OCI-LY7 (cell line): ENCODE data around the gene ANO2. TPM values are rescaled to one million over a fixed set of nuclear protein-coding genes. Genes with fewer than 3 reads are reported as not detected.

Experiments
- BruUV-seq: library from RNA; stranded (reverse); fragments of 400-500 nt; replicated peaks from 2 replicates; lab custom pipeline; 2021; lab: Mats Ljungman, UMichigan
- CTCF ChIA-PET: fragments of 300-600 bp; sonication (Branson Sonifier 250); formaldehyde crosslinking; loops from one replicate; lab custom pipeline; 2022; ENCODE audit warnings: antibody characterized with exemption; ENCODE audit not compliant: unreplicated experiment; lab: Charles Lee
- POLR2A ChIA-PET: fragments of 300-600 bp; sonication (Branson Sonifier 250); formaldehyde crosslinking; loops from one replicate; lab custom pipeline; 2022; ENCODE audit warnings: antibody characterized with exemption; lab: Charles Lee
- DNase-seq: peaks from one replicate; pipeline ENCODE4 v3.0.0-alpha.2; 2015; ENCODE audit warnings: low spot score
- H2AFZ ChIP-seq: fragments of 200-600 bp; sonication (generic), shearing (Covaris generic); 2 replicates; pipeline ENCODE4 v1.6.1; 2014; ENCODE audit warnings: mild to moderate bottlenecking, antibody characterized with exemption, low read length, moderate library complexity
- H3K27ac ChIP-seq: fragments of 200-600 bp; sonication (generic); 2 replicates; pipeline ENCODE4 v1.5.1; 2014; ENCODE audit warnings: mixed run types, low read depth, mild to moderate bottlenecking, moderate library complexity, low read length, inconsistent platforms; ENCODE audit not compliant: poor library complexity, severe bottlenecking
- H3K36me3 ChIP-seq: fragments of 200-600 bp; sonication (generic); 2 replicates; pipeline ENCODE4 v1.6.1; 2014; ENCODE audit warnings: mild to moderate bottlenecking, antibody characterized with exemption, low read length, moderate library complexity, mixed read lengths; ENCODE audit not compliant: insufficient read depth
- H3K4me1 ChIP-seq: fragments of 200-600 bp; sonication (generic); 2 replicates; pipeline ENCODE4 v1.5.1; 2014; ENCODE audit warnings: mild to moderate bottlenecking, low read length; ENCODE audit not compliant: insufficient read depth, poor library complexity, severe bottlenecking
- H3K4me2 ChIP-seq: fragments of 200-600 bp; sonication (generic); 2 replicates; pipeline ENCODE4 v1.6.1; 2014; ENCODE audit warnings: mild to moderate bottlenecking, low read length
- H3K4me3 ChIP-seq: fragments of 200-600 bp; sonication (generic); 2 replicates; pipeline ENCODE4 v1.5.1; 2014; ENCODE audit warnings: mild to moderate bottlenecking, low read depth, low read length; ENCODE audit not compliant: poor library complexity, severe bottlenecking
- H3K79me2 ChIP-seq: fragments of 200-600 bp; sonication (generic); 2 replicates; pipeline ENCODE4 v1.6.1; 2016; ENCODE audit warnings: low read depth, mild to moderate bottlenecking, low read length, moderate library complexity, mixed read lengths; ENCODE audit not compliant: insufficient read depth
- H3K9me2 ChIP-seq: fragments of 200-600 bp; sonication (generic); 2 replicates; pipeline ENCODE4 v1.6.1; 2016; ENCODE audit warnings: mild to moderate bottlenecking, low read length, mixed read lengths; ENCODE audit not compliant: insufficient read depth
- H3K9me3 ChIP-seq: fragments of 200-600 bp; sonication (generic); 2 replicates; pipeline ENCODE4 v1.6.1; 2014; ENCODE audit warnings: mild to moderate bottlenecking, mixed run types, low read length, mixed read lengths
- H4K20me1 ChIP-seq: fragments of 200-600 bp; sonication (generic); 2 replicates; pipeline ENCODE4 v1.6.1; 2014; ENCODE audit warnings: mild to moderate bottlenecking, antibody characterized with exemption, low read length, moderate library complexity, mixed read lengths; ENCODE audit not compliant: insufficient read depth
- EZH2phosphoT487 ChIP-seq: fragments of 200-600 bp; sonication (generic); IDR thresholded peaks from 2 replicates; pipeline ENCODE4 v1.6.1; 2018; ENCODE audit warnings: low read depth, borderline replicate concordance, mild to moderate bottlenecking, mixed run types, antibody characterized with exemption, low read length, moderate library complexity, mixed read lengths
- intact Hi-C: fragments of 100-400 bp; cut with micrococcal nuclease; formaldehyde crosslinking; loops from one replicate; pipeline ENCODE4 v1.10.0; 2022; ENCODE audit not compliant: unreplicated experiment
- total RNA-seq, 2 experiments: library from RNA; depleted of rRNA in 1 of 2; stranded (reverse); fragments of >200 nt in 1 of 2; shearing (Covaris generic) in 1 of 2; gene quantifications; 2 replicates each; pipeline ENCODE4 v1.2.3, GENCODE V29; 2014 to 2022
- TF ChIP-seq, protein P1 (sequence below): fragments of 200-600 bp; sonication (generic); conservative IDR thresholded peaks from 2 replicates; pipeline ENCODE4 v1.5.1; 2014; ENCODE audit warnings: mild to moderate bottlenecking, antibody characterized with exemption, low read length, moderate library complexity, mixed read lengths

ANO2 gene
- total RNA-seq, 2 experiments from 2014 or later = not detected

GRCh38 chr12:5921027-5921909 lies 23.8 kb downstream of the ANO2 start:
- H4K20me1 ChIP-seq = no peaks in the 10 kb centered on the region
- no peaks in the 10 kb centered on the region for H3K9me3 ChIP-seq
- H3K4me3 ChIP-seq = no peak overlapping the region
- TF ChIP-seq, protein P1, sequence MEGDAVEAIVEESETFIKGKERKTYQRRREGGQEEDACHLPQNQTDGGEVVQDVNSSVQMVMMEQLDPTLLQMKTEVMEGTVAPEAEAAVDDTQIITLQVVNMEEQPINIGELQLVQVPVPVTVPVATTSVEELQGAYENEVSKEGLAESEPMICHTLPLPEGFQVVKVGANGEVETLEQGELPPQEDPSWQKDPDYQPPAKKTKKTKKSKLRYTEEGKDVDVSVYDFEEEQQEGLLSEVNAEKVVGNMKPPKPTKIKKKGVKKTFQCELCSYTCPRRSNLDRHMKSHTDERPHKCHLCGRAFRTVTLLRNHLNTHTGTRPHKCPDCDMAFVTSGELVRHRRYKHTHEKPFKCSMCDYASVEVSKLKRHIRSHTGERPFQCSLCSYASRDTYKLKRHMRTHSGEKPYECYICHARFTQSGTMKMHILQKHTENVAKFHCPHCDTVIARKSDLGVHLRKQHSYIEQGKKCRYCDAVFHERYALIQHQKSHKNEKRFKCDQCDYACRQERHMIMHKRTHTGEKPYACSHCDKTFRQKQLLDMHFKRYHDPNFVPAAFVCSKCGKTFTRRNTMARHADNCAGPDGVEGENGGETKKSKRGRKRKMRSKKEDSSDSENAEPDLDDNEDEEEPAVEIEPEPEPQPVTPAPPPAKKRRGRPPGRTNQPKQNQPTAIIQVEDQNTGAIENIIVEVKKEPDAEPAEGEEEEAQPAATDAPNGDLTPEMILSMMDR = no peak
- no peak for TF ChIP-seq EZH2phosphoT487
- BruUV-seq = no TSS peak
- H3K4me2 ChIP-seq = no peak overlapping the region
- H3K79me2 ChIP-seq = no peaks in the 10 kb centered on the region
- no peak overlapping the region for H3K27ac ChIP-seq
- no peak for DNase-seq
- POLR2A ChIA-PET = no interaction called here
- H3K4me1 ChIP-seq = no peaks in the 10 kb centered on the region
- CTCF ChIA-PET = no interaction called here
- H2AFZ ChIP-seq = no peak overlapping the region
- H3K36me3 ChIP-seq = no peaks in the 10 kb centered on the region
- H3K9me2 ChIP-seq = no peaks in the 10 kb centered on the region
- intact Hi-C loops = no loop called here

GRCh38 chr12:5916785-5917290 lies 28.2 kb downstream of the ANO2 start:
- no peaks in the 10 kb centered on the region for H3K79me2 ChIP-seq
- H3K4me1 ChIP-seq = no peaks in the 10 kb centered on the region
- H3K4me3 ChIP-seq = no peak overlapping the region
- no peaks in the 10 kb centered on the region for H4K20me1 ChIP-seq
- H3K36me3 ChIP-seq = no peaks in the 10 kb centered on the region
- TF ChIP-seq, protein P1 = no peak
- no peak for TF ChIP-seq EZH2phosphoT487
- H3K4me2 ChIP-seq = no peak overlapping the region
- no TSS peak for BruUV-seq
- H2AFZ ChIP-seq = no peak overlapping the region
- intact Hi-C loops = no loop called here
- no peak for DNase-seq
- H3K27ac ChIP-seq = no peak overlapping the region
- no peaks in the 10 kb centered on the region for H3K9me3 ChIP-seq
- ChIA-PET CTCF (no interaction called here), POLR2A (no interaction called here)
- no peaks in the 10 kb centered on the region for H3K9me2 ChIP-seq

DNA sequence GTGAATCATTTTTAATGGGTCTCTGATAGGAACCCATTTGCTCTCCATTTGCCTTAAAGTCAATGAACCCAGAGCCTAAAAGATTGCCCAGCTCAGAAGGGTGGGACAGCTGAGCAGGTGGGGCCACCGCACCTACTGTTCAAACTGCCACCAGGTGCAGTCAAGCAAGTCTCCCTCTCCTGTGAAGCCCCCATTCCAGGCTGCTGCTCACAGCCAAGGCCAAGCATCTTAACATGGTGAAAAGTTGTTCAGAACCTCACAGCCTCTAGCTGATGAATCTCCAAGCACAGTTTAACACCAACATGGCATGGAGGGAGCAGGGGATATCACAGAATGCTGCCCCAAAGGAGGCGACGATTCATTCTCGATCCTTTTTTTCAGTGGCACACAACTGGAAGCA lies 29.5 kb downstream of the ANO2 start:
- H3K4me1 ChIP-seq = no peaks in the 10 kb centered on the region
- no peaks in the 10 kb centered on the region for H3K79me2 ChIP-seq
- H3K4me2 ChIP-seq = no peak overlapping the region
- H3K27ac ChIP-seq = no peak overlapping the region
- no peaks in the 10 kb centered on the region for H3K36me3 ChIP-seq
- no peaks in the 10 kb centered on the region for H4K20me1 ChIP-seq
- no peaks in the 10 kb centered on the region for H3K9me2 ChIP-seq
- ChIA-PET POLR2A (no interaction called here), CTCF (no interaction called here)
- intact Hi-C loops = no loop called here
- BruUV-seq = no TSS peak
- no peaks in the 10 kb centered on the region for H3K9me3 ChIP-seq
- no peak for DNase-seq
- TF ChIP-seq, protein P1 = no peak
- no peak for TF ChIP-seq EZH2phosphoT487
- H2AFZ ChIP-seq = no peak overlapping the region
- H3K4me3 ChIP-seq = no peak overlapping the region
